NCI-H345 (cell line): ENCODE measurements around the gene INPP5E.

Experiments used
- DNase-seq: peaks from one replicate; lab custom pipeline; 2025; lab: John Stamatoyannopoulos, UW

Gene INPP5E, protein sequence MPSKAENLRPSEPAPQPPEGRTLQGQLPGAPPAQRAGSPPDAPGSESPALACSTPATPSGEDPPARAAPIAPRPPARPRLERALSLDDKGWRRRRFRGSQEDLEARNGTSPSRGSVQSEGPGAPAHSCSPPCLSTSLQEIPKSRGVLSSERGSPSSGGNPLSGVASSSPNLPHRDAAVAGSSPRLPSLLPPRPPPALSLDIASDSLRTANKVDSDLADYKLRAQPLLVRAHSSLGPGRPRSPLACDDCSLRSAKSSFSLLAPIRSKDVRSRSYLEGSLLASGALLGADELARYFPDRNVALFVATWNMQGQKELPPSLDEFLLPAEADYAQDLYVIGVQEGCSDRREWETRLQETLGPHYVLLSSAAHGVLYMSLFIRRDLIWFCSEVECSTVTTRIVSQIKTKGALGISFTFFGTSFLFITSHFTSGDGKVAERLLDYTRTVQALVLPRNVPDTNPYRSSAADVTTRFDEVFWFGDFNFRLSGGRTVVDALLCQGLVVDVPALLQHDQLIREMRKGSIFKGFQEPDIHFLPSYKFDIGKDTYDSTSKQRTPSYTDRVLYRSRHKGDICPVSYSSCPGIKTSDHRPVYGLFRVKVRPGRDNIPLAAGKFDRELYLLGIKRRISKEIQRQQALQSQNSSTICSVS

DNA sequence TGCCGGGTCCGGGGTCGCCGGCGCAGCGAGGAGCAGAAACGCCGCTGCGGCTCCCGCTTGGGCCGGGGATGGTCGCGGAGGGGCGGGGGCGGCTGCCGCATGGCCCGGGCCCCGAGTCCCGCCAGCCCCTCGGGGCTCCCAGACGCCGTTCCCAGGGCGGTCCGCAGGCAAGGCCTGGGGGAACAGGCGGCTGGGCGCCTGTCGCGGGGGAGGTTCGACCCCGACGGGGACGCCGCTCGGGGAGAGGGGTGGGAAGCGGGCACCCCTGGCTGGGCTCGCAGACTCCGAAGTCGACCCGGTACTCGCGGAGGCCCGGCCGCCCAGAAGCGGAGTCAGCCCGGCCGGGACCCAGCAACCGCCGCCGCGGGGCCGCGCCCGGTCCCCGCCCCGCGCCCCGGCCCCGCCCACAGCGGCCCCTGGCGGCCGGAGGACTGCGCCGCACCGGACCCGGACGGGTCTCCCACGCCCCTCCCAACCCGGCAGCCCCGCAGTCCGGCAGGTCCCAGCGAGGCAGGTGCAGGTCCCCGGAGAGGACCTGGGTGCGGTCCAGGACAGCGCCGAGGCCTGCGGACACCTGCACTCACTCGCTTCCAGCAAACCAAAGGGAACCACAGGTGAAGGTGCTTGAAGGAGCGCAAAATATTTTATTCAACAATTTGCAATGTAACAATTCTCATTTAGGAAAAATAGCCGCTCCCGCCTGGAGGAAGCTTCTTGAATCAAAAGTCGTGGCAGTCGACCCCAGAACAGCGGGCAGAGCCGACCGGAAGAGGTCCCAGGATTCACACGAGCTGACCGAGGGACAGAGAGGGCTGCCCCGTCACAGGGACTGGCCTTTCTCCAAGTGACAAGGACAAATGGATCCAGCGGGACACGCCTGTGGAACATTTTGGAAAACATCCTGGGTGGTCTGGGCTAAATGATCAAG is at the start of gene INPP5E:
Gene INPP5E (minus strand): TSS at position 365 of the 928 bp plus-strand sequence. CDS start 426 bp downstream, outside the sequence.
- DNase-seq, result peak; percentile 75

DNA sequence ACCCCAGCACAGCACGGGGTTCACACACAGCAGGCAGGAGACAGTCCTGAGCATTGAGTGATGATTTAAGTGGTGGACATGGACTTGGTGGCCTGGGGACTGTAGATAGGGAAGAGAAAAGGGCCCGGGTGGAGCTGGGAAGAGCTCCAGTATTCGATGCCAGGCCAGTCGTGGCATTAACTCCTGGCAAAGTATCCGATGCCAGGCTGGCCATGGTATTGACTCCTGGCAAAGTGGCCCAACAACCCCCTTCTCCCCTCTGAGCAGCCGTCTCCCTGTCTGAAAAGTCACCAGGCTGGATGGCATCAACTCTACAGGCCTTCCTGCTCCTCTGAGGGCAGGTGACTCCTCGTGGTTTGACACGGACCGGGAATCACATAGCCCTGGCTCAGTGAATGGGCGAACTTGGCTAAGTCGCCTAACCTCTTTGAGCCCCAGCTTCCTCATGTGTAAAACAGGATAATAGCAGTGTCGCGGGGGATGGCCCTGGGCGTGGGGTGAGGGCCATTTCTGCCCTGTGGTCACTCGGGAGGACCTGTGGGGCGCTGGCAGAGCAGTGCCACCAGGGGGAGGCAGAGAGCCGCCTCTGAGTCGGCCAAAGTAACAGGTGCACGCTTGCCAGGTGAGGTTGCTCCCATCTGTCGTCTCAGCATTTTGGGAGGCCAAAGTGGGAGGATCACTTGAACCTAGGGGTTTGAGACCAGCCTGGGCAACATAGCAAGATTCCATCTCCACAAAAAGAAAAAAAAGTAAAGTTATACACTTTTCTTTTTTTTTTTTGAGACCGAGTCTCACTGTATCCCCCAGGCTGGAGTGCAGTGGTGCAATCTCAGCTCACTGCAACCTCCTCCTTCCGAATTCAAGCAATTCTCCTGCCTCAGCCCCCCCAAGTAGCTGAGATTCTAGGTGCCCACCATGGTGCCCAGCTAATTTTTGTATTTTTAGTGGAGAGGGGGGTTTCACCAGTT is 48.9 kb upstream of the INPP5E start:
- peak; percentile 66 for DNase-seq

DNA sequence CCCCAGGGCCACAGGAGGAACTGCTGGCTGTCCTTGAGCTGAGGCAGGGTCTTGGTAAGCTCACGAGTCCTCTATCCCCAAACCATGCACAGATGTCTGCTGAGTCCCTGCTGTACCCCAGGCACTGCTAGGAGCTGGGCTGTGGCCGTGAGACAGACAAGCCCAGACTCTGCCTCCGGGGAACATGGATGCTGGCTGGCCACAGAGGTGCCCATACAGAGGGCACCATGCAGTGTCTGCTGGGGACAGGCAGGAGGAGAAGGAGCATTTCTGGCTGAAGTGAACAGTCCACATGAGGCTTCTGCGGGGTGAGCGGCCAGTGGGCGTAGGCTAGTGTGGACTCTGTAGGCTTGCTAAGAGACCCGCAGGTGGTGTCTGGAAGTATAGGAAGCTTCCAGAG is 48.0 kb upstream of the INPP5E start:
- no peak for DNase-seq

DNA sequence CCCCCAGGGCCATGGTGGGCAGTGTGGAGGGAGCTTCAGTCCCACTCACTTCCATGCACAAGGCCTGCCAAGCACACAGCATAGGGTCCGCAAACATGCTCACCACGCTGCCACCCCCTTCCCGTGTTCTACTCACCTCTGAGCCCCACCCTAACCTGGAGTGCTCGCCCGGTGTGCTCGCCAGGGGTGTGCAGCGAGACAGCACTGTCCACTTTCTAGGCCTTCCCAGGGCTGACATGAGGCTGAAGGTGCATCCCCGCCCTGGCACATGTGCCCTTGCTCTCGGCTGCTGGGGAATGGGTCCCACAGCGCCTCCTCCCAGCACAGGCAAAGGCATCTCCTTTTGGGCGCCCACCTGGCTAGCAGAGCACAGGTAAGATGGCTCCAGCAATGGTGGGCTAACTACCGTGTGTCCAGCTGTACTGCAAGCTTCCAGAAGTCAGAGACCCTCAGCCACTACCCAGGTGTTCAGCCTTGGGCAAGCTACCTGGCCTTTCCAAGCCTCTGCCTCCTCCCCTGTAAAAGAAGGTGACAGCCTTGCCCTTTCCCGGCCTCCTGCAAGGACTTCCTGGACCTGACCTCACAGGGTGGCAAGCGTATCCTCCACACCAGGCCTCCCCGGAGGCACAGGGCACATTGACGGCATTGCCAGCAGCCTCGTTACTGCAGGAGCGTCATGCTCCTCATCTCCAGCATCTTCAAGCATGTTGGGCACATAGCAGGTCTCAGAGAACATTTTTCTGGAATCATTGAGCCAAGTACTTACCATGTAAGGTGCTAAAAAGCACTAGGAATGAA is 47.4 kb upstream of the INPP5E start:
- DNase-seq, result no peak

DNA sequence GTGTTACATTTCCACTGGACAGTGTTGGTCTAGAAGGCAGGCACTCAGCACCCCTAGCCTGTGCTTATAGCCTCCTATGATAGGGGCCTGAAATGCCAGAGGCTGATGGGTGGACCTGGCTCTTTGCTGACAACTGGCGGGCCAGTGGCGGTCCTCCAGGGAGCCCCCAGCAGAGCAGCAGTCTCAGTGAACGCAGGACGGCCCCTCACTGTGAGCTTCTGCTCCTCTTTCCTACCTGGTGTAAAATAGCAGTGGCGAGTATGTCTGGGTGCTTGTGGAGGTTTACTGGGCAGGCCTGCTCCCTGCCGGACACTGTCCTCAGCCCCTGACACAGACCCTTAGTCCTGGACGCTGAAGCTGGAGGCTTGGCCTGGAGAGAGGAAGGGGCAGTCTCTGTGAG is 46.5 kb upstream of the INPP5E start:
- no peak for DNase-seq

DNA sequence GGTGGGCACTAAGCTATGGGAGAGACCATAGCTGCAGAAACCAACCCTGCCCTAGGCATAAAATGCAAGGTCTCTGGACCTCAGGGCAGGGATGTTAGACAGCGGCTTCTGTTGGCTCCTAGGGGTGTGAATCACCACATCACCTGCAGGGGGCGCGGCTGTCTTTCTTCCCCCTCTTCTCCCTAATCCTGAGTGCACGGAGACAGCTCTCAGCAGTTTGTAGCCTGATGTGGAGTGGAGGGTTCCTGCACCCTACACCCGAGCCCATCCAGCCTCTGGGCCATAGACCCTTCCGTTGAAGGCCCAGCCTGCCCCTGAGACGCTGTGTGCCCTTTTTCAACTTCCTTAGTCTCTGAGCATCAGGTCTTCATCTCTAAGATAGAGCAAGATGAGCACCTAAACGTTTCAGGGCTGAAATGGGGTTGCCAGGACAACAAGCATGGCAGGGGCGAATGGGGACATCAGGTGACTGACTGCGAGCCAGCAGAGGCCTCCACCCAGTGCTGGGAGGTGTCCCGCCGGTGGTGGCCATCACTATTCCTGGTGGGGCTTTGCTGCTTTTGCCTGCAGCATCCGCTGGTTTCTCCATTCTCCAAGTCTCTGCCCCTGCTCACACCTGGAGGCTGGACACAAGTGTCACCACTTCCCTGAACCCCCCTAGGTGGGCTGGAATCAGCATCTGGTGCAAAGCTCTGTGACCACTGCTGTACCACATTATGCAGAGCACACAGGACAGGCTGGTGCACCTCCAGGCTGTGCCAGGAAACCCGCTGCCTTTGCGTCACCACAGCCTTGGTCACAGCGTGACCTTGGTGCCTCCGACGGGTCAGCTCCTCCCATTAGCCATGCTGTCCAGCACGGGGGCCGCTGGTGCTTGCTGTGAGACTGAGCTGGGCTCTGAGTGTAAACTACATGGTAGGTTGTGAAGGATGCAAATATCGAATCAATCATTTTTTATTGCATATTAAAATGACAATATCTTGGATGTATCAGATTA is 45.7 kb upstream of the INPP5E start:
- peak; percentile 74 for DNase-seq

DNA sequence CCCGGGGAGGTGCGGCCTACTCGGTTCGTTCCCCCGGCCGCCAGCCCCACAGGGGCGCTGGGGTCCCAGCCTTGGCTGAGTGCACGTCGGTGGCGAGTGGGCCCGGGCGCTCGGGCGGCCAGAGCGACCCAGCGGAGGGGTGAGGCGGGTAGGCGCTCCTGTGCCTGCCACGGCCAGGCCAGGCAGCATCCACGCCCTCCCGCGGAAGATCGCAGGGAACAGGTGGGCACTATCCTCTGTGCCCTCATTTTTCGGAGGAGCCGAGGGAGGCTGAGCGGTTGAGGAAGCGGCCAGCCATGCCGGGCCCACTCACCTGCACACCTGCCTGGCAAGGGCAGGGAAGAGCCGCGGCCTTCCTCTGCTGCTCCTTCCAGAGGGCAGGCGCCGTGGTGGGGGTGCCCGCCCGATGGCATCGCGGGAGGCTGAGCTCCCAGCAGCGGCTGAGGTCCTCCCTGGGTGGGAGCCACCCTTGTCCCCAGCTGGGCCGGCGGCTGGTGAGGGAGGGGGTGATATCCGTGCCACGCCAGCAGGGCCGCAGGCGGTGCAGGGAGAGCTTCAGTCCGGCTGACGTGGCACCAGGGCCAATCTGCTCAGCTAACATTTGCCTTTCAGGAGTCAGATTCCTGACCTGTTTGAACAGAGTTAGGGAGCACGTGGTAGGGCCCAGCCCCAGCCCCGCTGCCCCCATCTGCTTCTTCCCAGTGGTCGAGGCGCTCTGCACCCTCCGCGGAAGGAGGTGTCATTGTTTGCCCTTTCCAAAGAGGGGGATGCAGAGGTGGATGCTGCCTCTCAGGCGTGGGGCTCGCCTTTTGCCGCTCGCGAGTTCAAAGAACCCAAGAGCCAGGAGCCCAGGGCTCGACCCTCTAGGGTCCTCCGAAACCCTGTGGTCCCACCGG is 44.8 kb upstream of the INPP5E start:
- DNase-seq, result peak; percentile 33

DNA sequence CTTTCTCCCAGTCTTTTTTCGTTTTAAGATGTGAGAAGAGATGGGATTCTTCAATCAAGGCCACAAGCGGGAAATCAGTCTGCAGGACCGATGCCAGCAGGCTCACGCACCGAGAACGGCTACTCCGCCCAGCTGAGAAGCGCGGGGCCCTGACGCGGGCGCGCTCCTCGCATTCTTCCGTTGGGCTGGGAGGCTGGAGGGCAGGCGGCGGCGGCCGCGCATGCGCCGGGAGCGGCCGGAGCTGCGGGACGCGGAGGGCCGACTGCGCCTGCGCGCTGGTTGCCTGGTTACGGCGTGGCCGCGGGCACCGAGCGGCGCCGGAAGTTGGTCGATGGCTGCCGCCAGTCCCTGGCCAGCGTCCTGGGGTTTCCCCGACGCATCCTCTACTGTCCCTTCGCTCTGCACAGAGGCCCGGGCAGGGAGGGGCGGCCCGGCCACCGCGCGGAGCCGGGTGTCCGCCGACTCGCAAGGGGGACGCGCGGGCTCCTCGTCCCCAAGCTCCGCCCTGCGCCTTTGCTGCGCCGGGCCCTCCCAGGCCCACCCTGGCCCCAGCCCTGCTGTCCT is 44.0 kb upstream of the INPP5E start:
- DNase-seq, result peak; percentile 94

DNA sequence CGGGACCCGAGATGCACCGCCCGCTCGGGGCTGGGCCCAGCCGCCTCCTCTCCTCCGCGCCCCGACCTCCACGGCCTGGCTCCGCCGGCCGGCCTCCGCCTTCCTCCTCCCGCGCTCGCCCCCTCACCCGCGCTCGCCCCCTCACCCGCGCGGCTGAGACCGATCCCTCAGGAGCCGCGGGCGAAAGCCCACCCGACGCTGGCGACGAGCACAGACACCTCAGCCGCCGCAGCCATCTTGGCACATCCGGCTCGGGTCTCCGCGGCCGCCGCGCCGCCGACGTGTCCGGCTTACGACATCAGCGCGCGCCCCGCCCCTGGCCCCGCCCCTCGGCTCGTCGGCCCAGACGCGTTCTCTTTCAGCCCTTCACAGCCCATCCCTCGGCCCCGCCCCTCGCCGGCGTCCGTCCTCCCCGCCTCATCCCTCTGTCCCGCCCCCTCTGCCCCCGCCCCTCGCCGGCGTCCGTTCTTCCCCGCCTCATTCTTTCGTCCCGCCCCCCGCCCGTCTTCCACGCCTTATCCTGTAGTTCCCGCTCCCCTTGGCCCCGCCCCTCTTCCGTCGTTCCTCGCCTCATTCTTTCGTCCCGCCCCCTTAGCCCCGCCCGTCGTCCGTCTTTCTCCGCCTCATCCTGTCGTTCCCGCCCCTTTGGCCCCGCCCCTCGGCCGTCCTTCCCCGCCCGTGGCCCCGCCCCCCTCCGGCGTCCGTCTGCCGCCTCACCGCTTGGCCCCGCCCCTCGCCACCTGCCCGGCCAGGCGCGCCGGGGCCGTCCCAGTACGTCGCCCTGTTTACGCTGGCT is 43.3 kb upstream of the INPP5E start, which contains the start of gene SEC16A:
Gene SEC16A (minus strand): TSS at position 248 of the 796 bp plus-strand sequence. CDS start 5,425 bp downstream, outside the sequence.
- DNase-seq, result peak; percentile 100

DNA sequence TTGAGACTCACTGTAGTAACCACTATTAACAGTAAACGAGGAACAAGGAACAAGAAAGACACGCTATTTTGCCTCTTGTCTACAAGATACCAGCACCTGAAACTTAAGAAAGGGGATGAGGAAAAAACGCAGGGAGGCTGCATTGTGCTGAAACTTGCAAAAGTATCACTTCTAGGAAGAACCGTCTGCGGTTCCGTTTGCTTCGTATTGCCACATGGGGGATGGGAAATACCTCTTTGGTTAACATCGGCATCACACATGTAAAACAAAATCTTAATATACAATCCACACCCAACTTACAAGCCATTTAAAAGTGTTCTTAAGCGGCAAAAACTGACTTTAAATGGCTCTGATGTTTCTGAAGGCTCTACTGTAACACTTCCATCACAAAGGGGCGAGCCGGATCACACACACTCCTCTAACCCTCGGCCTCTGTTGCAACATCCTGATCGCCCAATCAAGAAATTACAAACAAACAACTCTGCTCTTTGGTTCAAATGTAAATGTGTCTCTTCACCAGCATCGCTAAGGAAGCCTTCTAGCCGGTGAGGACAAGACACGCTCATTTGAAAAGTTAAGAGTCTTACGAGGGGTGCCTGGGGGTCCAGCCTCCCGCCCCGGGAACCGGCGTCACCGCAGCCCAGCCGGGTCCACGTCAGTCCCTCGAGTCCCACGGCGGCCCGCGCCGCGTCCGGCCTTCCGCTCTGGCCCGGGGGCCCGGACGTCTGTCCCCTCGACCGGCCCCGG is 42.6 kb upstream of the INPP5E start:
- no peak for DNase-seq

DNA sequence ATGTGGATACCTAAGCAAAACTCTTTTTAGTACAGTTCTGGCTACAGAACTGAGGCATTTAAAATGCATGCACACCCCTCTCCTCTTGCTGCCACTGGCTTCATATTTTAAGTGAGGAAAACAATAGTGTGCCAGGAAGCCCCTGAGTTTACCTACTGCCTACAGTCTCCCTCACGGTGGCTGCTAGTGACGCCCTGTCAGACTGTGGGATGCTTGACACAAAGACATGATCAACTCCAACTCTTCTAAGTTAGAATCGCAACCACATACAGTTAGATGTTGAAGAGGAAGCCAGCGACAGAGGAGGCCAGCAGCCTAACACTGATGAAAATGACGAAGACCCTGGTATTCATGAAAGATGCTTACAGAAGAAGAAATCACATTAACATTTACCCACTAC is 41.9 kb upstream of the INPP5E start:
- DNase-seq, result no peak

DNA sequence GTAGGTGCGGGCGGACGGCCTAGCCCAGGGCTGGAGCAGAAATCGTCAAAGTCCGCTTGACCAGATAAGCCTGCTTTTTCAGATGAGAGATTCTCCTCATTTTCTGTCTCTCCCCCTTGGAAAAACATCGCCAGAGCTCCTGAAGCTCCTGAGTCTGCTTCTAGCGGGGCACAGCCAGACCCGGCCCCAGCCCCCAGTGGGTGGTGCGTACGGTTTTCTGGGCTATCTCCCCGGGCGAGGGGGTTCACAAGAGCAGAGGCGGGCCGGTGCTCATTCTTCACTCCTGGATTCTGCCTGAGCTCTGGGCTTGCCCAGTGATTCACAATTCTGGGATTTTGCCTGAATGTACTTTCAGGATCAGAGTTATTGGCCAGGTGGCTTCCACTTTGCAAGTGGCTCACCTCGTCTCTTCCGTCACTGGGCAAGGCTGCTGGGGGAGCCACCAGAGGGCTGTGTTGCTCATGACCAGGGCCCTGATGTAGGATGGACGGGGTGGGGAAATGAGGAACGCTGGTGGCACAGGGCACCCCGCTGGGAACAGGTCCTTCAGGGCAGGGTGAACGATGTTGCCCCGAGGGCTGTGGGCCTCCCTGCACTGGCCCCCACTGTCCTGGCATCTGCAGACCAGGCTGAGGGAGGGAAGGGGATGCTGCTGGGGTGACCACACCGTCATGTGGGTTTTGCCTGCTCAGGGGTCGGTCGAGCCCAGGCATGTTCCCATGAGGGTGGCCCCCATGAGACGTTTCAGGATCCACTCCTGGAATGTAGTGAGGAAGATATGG is 36.9 kb upstream of the INPP5E start:
- DNase-seq, result no peak

DNA sequence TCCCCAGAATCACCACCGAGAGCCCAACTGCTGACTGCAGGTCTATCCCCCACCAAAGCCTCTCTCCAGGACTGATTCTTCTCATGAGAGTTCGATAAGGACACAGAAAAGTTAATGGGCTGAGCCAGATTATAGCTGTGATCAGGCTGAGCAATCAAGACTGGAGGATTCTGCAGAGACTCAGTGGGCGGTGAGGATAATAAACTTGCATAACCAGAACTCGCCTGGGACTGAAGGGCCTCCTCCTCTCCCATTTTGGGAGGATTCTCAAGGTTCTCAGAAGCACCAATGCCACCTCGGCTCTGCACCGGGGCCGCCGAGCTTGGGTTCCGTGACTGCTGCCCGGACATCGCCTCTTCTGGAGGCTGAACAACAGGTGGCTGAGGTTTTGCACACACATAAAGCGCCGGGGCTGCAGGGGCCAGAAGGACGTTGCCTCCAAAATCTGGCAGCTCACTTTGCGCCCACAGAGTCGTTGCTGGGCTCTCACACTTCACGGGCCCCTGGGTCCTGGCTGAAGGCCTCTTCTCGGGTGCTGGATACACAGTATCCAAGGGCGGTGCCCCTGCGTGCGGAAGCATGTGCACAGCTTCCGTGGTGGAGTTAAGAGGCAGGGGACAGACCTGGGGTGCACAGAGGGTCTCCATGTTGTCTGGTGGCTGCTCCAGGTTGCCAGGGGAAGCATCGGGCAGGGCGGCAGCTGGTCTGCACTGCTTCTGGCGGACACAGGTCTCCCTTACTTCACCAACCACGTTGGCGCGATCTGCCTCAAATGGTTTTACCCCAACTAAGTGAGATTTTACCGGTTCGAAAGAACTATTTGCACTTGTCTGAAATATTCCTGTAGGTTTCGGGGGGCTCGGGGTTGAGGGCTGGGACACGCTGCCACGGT is 35.6 kb upstream of the INPP5E start:
- no peak for DNase-seq

DNA sequence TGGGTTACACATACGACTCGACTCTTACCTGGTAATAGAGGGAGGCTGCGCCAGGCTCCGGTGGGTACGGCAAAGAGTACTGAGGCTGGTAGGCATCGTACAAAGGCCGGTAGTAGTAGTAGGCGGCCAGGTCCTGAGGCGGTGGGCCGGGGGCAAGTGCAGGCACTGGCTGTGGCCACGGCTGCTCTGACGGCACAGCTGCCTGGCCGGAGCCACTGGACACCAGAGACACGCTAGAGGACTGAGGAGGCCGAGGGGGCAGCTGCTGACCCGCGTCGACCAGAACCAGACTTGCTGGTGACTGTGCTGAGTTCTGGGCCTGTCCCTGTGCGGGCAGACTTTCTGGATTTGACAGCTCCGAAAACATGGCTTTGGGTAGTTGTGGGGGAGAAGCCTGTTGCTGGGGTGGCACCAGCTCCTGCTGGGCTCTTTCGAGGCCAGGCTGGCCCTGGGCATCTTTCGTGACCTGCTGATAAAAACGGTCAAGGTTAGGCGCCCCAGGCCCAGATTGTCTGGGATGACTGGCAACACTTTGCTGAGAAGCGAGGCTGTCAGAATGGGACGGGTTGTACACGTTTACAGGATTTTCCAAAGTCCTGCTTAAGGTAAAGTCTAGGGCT is 34.5 kb upstream of the INPP5E start:
- no peak for DNase-seq
